CD4-positive, alpha-beta T cell (primary cell): Measurements from ENCODE around the gene STARD13. TPM values are rescaled to one million over a fixed set of nuclear protein-coding genes. Genes with fewer than 3 reads are reported as not detected.

Experiments
- ATAC-seq: fragments of 200-7000 bp; cut with Tn5 transposase; one replicate; pipeline ENCODE4 v1.10.0; 2022; ENCODE audit warnings: mild to moderate bottlenecking; ENCODE audit not compliant: poor library complexity
- CTCF ChIA-PET: fragments of 350-600 bp; sonication (Branson Sonifier 250); formaldehyde crosslinking; loops from one replicate; lab custom pipeline; 2021; ENCODE audit warnings: antibody characterized with exemption, inconsistent platforms; lab: Charles Lee
- POLR2A ChIA-PET: fragments of 350-600 bp; sonication (Branson Sonifier 250); formaldehyde crosslinking; loops from one replicate; lab custom pipeline; 2021; ENCODE audit warnings: antibody characterized with exemption, inconsistent platforms; lab: Charles Lee
- DNase-seq, 14 experiments: peaks; one replicate each; pipeline ENCODE4 v3.0.0-alpha.2; 2013 to 2020; ENCODE audit warnings: mixed read lengths in 2 of 14
- H3K27ac ChIP-seq, 2 donors: one replicate each; pipeline versions ENCODE4 v1.5.1 to v1.7.0; 2013; ENCODE audit warnings: low read length in 2 of 2, low read depth in 1 of 2, mild to moderate bottlenecking in 1 of 2
- H3K27me3 ChIP-seq, 2 experiments: 1 replicate in 1 of 2; 2 replicates in 1 of 2; pipeline versions ENCODE4 v1.6.1 to v1.7.0; 2013; ENCODE audit warnings: low read length in 2 of 2, control low read depth in 1 of 2, mild to moderate bottlenecking in 1 of 2, moderate library complexity in 1 of 2; ENCODE audit not compliant: insufficient read depth in 2 of 2, control insufficient read depth in 1 of 2
- H3K36me3 ChIP-seq: one replicate; pipeline ENCODE4 v1.6.1; 2013; ENCODE audit warnings: low read length, control low read depth; ENCODE audit not compliant: insufficient read depth
- H3K4me1 ChIP-seq: one replicate; pipeline ENCODE4 v1.6.1; 2013; ENCODE audit warnings: low read length, control low read depth; ENCODE audit not compliant: insufficient read depth
- H3K4me3 ChIP-seq: one replicate; pipeline ENCODE4 v1.5.1; 2013; ENCODE audit warnings: mild to moderate bottlenecking, low read length, moderate library complexity
- H3K9me3 ChIP-seq, 2 experiments: 1 replicate in 1 of 2; 2 replicates in 1 of 2; pipeline versions ENCODE4 v1.6.1 to v1.7.0; 2013; ENCODE audit warnings: low read length in 2 of 2, mild to moderate bottlenecking in 2 of 2, control low read depth in 1 of 2, moderate library complexity in 1 of 2; ENCODE audit not compliant: control insufficient read depth in 1 of 2, insufficient read depth in 1 of 2
- H3K27ac Mint-ChIP-seq: one replicate; pipeline ENCODE4 v1.8.0; 2020; ENCODE audit warnings: mixed read lengths
- H3K27me3 Mint-ChIP-seq: one replicate; pipeline ENCODE4 v1.8.0; 2021; ENCODE audit warnings: mixed read lengths
- H3K36me3 Mint-ChIP-seq: one replicate; pipeline ENCODE4 v1.8.0; 2021; ENCODE audit warnings: low read depth, mixed read lengths
- H3K4me1 Mint-ChIP-seq: one replicate; pipeline ENCODE4 v1.8.0; 2021; ENCODE audit warnings: low read depth, mixed read lengths
- H3K4me3 Mint-ChIP-seq: one replicate; pipeline ENCODE4 v1.8.0; 2020; ENCODE audit warnings: mild to moderate bottlenecking, mixed read lengths
- H3K9me3 Mint-ChIP-seq: one replicate; pipeline ENCODE4 v1.8.0; 2020; ENCODE audit warnings: mixed read lengths
- CTCF ChIP-seq: fragments of 200-600 bp; IDR thresholded peaks from one replicate; pipeline ENCODE4 v1.8.0; 2022; ENCODE audit warnings: antibody characterized with exemption, mild to moderate bottlenecking
- intact Hi-C, 2 experiments: fragments of 100-400 bp; cut with DNase I in 1 of 2; cut with micrococcal nuclease in 1 of 2; formaldehyde crosslinking; loops; one replicate each; pipeline versions ENCODE4 v1.15.1 to v1.9.0; 2023 to 2025; cut with DNase I, micrococcal nuclease
- total RNA-seq, 174 experiments: library from RNA in 2 of 174; stranded (reverse) in 2 of 174; gene quantifications; one replicate each; pipeline ENCODE4 v1.2.3 and lab custom pipeline; 2021 to 2026

The STARD13 gene
- total RNA-seq, 2 experiments from 2014 or later: not detected

GRCh38 chr13:33158271-33158670, 127.3 kb downstream of the STARD13 start:
- Histone ChIP-seq H3K4me3 (no peak overlapping the region), H3K4me1 (no peaks in the 10 kb centered on the region), H3K9me3 (no peaks in the 10 kb centered on the region), H3K27ac (no peak overlapping the region), H3K36me3 (no peaks in the 10 kb centered on the region), H3K27me3 (no peaks in the 10 kb centered on the region)
- no peak for TF ChIP-seq CTCF
- Mint-ChIP-seq H3K27me3 (no peaks in the 10 kb centered on the region), H3K4me1 (no peaks in the 10 kb centered on the region), H3K9me3 (peaks cover 11% of the 10 kb centered on the region), H3K27ac (no peak overlapping the region), H3K4me3 (no peak overlapping the region), H3K36me3 (no peaks in the 10 kb centered on the region)
- DNase-seq: no peak
- ATAC-seq: no peak
- ChIA-PET CTCF (no interaction called here), POLR2A (no interaction called here)
- intact Hi-C loops: no loop called here

DNA sequence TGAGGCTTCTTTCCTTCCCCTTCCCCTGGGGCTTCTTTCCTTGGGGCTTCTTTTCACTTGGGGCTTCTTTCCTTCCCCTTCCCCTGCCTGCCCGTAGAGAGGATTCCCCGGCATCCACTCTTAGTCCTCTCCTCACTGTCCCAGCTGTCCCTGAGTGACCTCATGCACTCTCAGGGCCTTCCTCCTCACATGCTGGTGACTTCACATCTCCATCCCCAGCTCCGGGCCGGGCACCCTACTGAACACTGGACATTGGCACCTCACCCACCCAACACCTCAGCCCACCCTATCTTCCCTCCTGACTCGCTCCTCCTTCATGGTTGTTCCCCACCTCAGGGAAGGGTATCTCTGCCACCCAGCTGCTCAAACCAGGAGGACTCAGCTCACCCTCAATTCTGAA, 130.6 kb downstream of the STARD13 start:
- TF ChIP-seq CTCF: no peak
- Histone ChIP-seq H3K27me3 (no peaks in the 10 kb centered on the region), H3K4me1 (no peaks in the 10 kb centered on the region), H3K36me3 (no peaks in the 10 kb centered on the region), H3K27ac (no peak overlapping the region), H3K9me3 (no peaks in the 10 kb centered on the region), H3K4me3 (no peak overlapping the region)
- ATAC-seq: no peak
- Mint-ChIP-seq H3K4me1 (no peaks in the 10 kb centered on the region), H3K4me3 (no peak overlapping the region), H3K9me3 (no peaks in the 10 kb centered on the region), H3K36me3 (no peaks in the 10 kb centered on the region), H3K27ac (no peak overlapping the region), H3K27me3 (no peaks in the 10 kb centered on the region)
- CTCF ChIA-PET: no interaction called here
- DNase-seq: no peak
- intact Hi-C loops: no loop called here
- POLR2A ChIA-PET: no interaction called here

DNA sequence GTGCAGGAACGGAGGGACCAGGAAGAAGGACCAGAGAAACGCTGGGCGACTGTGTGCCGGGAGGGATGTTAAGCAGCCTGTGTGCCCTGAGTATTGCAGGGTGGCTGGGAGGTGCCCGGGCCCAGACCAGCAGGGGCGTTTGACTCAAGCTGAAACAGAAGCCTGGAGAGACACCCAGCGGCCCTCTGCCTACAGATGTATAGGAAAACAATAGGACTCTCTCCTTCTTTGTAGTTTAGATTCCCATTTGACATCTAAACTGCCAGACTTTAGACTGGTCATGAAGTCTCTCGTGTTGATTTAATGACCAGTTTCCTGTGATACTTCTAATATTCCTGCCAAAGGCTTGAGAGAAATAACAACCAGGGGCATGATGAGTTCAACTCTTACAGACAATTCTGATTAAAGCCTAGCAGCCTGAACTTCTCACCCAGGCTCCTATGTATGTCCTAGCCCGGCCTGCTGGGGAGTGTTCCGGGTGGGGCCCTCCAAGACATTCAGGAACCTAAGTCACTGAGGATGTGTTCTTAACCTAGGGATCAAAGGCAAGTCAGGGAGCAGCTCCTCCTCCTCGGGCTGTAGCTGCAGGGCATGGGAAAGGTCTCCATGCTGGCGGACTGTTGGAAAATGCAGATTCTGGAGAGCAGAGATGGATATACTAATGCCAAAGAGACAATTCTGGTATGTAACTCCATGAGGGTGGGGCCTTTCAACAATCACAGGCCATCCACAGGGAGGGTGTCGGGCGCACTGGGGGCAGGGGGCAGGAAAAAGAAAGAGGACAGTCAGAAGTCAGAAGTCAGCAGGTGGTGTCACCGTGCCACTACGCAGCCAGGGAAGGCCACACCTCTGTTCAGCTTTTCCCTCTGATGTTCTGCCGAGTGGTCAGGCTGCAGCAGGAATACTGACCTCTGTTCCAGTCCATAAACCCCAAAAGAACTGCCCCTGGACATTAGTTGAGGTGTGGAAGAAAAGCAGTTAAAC, 131.8 kb downstream of the STARD13 start:
- Histone ChIP-seq H3K27me3 (no peaks in the 10 kb centered on the region), H3K36me3 (no peaks in the 10 kb centered on the region), H3K4me1 (no peaks in the 10 kb centered on the region), H3K4me3 (no peak overlapping the region), H3K27ac (no peak overlapping the region), H3K9me3 (no peaks in the 10 kb centered on the region)
- ATAC-seq: no peak
- CTCF ChIA-PET: no interaction called here
- no peaks in the 10 kb centered on the region for H3K9me3 Mint-ChIP-seq
- no peaks in the 10 kb centered on the region for H3K27me3 Mint-ChIP-seq
- DNase-seq: no peak
- intact Hi-C loops: no loop called here
- no peaks in the 10 kb centered on the region for H3K36me3 Mint-ChIP-seq
- no peaks in the 10 kb centered on the region for H3K4me1 Mint-ChIP-seq
- no peak overlapping the region for H3K4me3 Mint-ChIP-seq
- no peak overlapping the region for H3K27ac Mint-ChIP-seq
- POLR2A ChIA-PET: no interaction called here
- TF ChIP-seq CTCF: no peak
